22Rv1 (cell line): Measurements from ENCODE around the gene SPACA9.
A peak's percentile ranks its signal among the peaks of the same experiment; 100 is the strongest.

Experiments used
- ZFX ChIP-seq: fragments of 450-650 bp; IDR thresholded peaks from 2 replicates; pipeline ENCODE4 v1.6.1; 2017; ENCODE audit warnings: antibody characterized with exemption, borderline replicate concordance
- TF ChIP-seq, protein P1 (sequence below): fragments of 450-650 bp; IDR thresholded peaks from 2 replicates; pipeline ENCODE4 v1.5.1; 2017; ENCODE audit warnings: mild to moderate bottlenecking

DNA sequence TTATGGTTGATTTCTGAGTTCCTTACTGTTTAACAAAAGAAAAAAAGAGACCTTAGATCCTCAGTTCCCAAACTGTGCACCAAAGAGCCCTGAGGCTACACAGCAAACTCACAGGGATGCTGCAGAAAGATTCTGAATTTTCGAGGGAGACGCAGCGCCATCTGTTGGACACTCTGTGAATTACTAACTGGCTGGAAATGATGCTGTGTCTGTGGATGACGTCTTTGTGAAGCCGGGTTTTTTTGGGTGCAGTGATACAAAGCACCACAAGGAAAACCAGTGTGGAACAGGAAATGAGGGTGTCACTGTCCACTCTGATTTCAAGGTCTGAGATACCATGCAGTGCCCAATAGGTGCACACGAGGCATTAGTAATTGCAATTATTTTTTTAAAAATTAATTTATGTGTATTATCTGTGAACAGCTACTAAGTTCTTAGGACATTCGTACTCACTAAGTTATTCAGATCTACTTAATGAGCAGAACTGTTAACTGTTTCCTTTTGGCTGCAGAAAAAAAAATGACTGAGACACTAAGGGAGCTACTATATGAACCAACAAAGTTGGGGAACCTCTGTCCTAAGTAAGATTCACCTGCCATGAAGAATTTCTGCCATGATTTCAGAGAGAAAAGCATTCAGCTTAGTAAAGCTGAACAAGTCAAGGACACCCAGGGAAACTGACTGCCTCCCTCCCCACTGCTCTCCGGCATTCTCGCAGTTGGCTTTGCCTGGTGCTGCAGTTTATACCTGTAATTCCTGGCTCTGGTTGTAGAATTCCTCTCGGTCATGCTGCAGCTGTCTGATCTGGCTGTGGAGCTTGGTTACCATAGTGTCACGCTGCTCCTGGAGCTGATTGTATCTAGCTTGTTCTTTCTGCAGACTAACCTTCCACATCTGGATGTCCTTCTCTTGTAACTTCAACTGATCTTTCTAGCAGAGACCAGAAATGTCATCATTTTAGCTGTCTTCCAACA, 23.4 kb downstream of the SPACA9 start:
- TF ChIP-seq, protein P1, sequence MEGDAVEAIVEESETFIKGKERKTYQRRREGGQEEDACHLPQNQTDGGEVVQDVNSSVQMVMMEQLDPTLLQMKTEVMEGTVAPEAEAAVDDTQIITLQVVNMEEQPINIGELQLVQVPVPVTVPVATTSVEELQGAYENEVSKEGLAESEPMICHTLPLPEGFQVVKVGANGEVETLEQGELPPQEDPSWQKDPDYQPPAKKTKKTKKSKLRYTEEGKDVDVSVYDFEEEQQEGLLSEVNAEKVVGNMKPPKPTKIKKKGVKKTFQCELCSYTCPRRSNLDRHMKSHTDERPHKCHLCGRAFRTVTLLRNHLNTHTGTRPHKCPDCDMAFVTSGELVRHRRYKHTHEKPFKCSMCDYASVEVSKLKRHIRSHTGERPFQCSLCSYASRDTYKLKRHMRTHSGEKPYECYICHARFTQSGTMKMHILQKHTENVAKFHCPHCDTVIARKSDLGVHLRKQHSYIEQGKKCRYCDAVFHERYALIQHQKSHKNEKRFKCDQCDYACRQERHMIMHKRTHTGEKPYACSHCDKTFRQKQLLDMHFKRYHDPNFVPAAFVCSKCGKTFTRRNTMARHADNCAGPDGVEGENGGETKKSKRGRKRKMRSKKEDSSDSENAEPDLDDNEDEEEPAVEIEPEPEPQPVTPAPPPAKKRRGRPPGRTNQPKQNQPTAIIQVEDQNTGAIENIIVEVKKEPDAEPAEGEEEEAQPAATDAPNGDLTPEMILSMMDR: peak; percentile 93
- no peak for TF ChIP-seq ZFX
